8988T (cell line): ENCODE data around the gene SORL1.
"Not testable (repeated sequence)": the region's sequence is repeated elsewhere in the genome, so short reads cannot be mapped to it uniquely, and the experiment has no call there.

ENCODE experiments used
- DNase-seq: peaks from one replicate; pipeline ENCODE4 v3.0.0; 2011

SORL1 gene

DNA sequence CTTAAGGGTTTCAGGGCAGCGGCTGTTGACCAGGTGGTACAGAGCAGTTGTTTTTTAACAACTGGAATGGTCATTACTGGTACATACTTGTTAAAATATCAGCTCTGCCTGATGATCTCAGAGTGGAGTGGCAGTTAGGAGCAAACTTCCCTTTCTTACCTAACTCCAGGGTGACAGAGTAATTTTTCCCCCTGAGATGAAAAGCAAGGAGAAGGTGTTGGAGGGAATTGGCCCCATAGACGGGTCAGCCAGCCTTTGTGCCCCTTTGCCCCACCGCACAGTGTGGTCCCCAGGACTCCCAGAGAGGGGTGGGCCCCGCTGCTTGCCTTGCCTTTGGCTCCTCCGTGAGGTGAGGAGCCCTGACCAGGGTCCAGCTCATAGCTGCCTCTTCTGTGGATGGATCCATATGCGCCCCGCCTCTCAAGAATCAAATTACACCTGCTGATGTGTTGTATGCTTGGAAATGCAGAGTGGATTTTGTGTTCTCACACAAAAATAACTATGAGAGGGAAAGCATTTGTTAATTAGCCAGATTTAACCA lies 27.7 kb downstream of the SORL1 start:
- no peak for DNase-seq

DNA sequence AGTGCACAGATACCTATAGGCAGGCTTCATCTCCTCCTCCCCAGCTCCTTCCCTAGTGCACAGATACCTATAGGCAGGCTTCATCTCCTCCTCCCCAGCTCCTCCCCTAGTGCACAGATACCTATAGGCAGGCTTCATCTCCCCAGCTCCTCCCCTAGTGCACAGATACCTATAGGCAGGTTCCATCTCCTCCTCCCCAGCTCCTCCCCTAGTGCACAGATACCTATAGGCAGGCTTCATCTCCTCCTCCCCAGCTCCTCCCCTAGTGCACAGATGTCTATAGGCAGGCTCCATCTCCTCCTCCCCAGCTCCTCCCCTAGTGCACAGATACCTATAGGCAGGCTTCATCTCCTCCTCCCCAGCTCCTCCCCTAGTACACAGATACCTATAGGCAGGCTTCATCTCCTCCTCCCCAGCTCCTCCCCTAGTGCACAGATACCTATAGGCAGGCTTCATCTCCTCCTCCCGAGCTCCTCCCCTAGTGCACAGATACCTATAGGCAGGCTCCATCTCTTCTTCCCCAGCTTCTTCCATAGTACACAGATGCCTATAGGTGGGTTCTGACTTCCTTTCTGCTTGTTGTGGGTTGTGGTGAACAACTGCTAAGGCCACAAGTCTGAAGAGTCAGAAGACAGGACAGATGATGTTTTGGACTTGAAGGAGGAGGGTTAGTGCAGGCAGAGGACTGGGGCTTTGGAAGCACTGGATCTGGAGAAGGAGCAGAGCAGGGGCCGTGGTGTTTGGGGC lies 29.5 kb downstream of the SORL1 start:
- DNase-seq = not testable (repeated sequence)

DNA sequence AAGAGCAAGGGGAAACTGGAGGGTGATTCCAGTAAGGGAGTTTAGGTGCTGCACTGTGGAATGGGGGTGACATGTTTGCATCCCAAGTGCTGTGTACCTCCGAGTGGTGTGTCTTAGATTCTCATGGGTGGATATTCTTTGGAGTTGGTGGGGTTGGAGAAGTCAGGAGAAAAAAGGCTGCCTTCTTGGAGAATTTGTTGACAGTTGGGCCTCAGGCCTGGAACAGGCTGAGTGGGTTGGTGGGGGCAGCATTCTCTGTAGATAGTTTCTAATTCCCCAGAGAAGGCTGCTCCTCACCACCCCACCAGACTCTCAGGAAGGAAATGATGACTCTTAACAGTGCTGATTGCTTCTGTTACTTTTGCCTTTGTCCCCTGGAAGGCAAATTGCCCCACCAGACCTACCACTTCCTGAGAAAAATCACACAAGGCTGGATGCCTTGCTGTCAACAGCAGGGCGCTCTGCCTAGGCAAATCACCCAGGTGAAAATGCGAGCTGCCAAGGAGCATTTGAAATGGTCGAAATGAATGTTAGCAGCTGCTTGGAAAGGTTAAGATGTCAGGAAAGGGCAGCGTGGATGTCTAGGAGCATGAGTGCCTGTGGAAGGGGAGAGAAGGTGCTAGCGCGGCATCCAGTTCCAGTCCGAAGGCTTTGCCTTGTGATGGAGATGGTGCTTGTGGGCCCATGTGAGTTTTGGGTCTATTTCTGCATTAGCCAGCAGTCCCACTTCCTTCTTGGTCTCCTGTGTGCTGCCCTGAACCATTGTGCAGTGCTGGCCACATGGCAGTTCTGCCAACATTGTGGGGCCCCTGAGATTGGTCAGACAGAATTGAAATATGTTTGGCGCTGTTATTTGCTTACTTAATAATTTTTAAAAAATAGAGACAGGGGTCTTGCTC lies 30.4 kb downstream of the SORL1 start:
- no peak for DNase-seq

DNA sequence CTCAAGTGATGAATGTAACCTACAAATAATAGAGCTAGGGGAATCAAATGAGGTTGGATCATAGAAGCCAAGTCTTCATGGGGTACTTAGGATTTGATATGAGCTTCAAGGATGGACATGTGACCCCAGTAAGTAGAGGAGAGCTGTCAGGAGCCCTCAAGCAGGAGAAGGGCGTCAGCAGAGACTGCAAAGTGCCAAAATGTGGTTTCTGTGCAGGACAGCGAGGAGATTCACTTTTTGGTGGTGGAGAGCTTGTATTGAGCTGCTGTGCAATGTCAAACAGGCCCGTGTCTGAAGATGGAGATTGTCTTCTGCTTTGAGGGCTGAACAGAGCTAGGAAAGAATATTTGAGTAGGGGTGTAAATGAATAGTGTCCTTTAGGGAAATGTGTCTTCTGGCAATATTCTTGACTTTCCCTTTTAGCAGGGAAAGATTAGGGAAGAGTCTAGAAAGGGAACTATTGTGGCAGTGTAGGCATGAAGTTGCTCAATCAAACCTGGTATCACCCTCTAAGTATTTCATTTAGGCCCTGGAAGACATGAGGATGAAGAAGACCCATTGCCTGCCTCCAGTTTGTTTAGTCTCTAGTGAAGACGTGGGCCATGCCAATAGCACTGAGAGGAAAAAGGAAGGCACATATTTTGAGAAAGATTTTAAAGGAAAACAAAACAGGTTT lies 31.8 kb downstream of the SORL1 start:
- no peak for DNase-seq

DNA sequence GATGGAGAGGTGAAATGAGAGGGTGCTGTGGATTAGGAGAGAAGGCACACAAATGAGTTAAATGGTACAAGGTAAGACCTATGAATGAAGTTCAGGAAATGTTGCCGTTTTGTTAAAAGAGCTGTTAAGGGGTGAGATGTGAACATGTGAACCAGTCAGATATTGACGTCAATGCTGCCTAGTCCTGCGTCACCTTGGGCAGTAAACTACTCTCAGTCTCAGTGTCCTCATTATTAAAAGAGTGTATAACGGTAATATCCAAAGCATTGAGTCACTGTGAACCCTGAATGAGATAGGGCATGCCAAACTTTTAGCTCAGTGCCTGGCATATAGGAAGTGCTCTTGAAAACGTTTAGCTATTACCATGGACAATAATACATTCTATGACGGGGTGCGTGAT lies 33.1 kb downstream of the SORL1 start:
- DNase-seq = no peak

DNA sequence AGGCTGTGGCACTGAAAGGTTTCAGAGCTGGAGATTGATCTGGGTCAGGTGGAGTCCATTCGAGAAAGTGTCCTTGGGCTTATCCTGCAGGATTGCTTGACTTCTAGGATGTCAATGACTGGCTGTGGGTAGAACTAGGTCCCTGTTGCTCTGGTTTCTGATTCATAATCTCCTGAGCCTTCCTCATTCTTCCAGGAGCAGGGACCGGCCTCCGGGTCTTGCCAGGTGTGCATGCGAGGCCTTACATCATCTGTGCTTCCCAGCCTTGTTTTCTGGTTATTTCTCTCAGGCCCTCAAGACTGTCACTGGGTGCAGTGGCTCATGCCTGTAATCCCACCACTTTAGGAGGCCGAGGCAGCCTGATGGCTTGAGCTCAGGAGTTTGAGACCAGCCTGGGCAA lies 33.9 kb downstream of the SORL1 start:
- DNase-seq = no peak

DNA sequence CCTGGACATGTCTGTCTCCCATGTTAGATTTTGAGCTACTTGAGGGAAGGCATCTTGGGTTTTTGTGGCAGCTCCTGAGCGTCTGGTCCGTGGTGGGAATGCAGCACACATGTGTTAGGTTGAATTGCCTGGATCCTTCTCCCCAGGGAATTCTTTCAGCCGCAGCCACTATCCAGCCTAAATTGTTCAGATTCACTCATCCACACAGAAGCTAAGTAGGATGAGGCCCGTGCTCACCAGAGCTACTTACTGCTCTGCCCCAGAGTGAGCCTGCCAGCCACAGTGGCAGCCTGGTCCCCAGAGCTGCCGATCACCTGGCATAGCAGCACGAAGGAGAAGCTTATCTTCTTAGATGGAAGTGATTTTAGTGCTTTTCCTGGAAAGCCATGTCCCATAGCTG lies 35.1 kb downstream of the SORL1 start:
- no peak for DNase-seq

DNA sequence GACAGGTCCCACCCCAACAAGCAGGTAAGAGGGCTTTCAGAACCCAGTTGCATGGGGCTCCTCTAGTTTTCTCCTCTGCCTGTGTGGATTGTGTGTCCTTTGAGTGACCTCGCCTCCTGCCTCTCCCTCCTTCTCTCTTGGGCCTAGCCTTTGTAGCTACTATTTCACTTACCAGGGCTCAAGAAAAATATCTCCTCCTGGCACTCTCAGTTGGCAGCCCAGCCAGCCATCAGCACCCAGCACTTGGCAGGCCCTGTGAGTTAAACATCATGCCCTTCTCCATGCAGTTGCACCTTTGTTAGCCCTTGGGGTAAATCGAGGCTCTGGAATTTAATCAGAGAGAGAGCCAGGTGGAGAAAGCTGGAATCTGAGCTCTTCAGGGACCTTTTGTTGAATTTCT lies 36.1 kb downstream of the SORL1 start:
- DNase-seq = no peak

DNA sequence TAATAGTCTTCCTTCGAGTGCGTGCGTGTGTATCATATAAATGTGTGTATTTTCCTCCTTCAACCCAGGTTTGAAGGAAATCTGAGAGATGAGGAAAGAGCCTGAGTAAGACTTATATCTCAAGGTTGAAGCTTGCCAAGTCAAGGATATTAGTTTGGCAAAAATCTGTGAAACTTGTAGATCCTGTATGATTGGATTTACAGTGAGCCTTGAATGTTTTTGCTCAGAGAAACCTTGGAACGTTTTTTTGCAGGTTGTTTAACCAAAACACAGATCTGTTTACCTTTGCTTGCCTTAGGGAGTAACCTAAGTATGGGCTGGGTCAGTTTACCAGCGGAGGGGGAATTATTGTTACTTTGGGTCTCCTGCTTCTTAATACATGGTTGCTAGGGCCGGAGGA lies 36.5 kb downstream of the SORL1 start:
- DNase-seq = no peak

DNA sequence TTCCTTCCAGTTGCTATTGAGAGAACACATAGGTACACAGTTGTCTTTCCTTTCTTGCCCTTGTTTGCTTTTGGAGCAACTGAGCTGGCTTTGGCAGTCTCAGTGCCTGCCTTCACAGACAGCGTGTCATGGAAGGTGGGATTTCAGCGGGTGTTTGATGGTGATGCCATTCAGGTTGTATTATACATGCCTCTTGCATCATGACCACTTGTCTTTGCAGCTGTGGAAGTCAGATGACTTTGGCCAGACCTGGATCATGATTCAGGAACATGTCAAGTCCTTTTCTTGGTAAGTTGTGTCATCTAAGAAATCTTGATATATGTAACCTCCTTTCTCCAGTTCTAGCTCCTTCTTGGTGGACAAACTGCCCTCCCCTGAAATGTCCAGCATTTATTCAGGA lies 37.7 kb downstream of the SORL1 start:
- no peak for DNase-seq

DNA sequence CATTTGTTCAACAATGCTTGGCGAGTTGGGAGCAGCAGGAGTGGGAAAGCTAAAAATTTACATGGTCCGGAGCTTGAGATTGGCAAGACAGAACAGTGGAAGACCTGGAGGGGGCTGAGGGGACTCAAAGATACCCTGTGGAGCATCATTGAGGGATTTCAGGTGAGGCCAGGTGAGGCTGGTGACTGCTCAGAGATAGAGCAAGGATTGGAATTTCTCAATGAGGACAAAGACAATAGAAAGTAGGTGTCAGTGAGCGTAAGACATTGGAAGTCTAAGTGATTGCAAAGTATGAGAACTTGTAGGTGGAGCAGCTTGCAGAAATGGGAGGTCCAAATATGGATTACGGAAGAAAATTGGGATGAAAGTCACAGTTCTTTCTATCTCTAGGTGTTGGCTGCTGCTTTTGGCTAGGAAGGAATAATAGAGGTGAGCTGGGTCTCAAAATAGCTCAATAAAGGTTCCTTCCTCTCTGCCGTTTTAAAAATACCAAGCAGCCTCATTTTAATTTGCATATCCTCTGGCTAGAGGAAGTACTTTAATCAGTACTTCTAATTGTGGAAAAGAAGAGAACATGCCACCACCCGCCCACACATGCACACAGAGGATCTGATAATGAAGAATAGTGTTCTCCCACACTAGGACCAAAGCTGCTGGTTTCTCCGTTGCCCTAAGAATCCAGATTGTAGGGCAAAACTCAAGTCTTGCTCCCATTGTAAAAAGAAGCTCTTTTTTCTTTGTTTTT lies 42.4 kb downstream of the SORL1 start:
- DNase-seq = no peak

DNA sequence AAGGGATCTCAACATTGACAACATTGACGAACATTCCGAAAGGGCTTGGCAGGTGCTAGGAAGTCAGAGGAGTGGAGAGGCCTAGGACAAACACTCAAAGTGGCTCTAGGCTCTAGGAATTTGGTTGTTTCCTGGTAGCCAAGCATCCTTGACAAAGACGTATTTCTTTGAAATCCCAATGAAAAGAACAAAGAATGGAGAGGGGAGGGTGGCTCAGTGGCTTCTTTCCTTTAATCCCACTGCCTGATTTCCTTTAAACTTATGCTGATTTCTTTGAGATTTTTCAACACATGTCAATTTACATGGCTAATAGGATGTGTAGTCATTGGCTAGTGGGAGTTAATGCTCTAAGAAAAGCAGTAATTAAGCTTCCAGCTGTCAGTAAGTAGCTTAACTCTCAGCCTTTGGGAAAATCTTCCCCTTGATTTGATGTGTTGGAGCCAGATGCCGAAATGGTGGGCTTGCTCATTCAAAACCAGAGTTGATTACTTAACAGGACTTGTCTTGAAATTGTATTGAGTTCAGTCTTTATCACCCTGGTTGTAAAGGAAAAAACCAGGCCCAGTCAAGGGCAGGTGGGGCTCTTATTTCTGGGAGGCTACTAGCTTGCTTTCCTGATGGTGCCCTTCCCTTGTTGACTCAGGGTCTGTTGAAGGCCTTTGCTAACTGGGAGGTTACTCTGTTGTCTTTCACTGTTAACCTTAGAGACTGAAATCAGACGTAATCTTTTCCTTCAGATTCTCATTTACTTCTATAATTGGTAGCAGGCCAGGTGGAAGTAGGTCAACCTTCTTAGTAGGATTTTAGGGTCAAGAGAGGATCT lies 45.3 kb downstream of the SORL1 start:
- no peak for DNase-seq

DNA sequence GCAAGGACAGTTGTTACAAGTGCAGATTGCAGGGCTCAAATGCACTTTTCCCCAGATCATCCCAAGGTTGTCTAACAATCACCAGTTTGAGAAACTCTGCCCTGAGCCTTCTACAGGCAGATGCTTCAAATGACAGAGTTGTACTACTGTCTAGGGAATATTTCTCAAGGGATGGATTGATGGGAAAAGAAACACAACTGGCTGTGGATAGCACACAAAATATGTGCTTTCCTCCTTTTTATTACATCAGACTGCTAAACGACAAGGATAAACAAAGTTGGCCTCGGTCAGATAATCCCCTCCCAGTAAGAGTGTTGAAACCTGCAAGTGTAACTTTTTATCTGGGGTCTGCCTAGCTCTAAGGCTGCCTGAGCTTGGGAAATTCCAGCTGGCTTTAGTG lies 47.3 kb downstream of the SORL1 start:
- no peak for DNase-seq

DNA sequence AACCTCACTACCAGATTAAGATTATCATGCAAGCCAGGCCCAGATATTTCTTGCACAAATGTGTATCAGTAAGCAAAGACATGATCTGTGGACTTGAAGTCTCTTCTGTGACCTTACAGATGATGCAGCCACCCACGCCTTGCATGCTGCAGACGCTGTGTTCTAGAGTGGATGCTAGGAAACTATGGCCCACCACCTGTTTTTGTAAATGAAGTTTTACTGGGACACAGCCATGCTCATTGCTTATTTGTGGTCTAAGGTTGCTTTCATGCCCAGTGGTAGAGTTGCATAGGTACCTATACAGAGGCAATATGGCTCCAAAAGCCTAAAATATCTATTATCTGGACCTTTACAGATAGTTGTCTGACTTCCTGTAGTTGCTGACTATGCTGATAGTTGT lies 48.2 kb downstream of the SORL1 start:
- DNase-seq = no peak

DNA sequence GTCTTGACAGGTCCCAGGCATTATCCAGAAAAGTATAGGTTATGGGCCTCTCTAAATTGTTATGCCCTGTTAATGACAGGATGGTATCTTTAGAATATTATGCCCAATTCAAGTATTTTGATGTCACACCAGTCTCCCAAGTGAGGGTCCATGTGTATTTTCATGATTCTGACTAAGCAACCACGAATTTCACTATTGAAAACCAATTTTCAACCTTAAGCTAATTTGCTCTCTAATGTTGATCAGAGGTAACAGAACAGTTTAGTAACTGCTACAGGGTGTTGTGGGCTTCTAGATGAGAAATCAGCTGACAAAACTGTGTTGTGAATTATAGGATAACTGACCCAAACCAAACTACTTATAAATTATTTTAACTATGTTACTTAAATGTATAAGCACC lies 48.6 kb downstream of the SORL1 start:
- no peak for DNase-seq

DNA sequence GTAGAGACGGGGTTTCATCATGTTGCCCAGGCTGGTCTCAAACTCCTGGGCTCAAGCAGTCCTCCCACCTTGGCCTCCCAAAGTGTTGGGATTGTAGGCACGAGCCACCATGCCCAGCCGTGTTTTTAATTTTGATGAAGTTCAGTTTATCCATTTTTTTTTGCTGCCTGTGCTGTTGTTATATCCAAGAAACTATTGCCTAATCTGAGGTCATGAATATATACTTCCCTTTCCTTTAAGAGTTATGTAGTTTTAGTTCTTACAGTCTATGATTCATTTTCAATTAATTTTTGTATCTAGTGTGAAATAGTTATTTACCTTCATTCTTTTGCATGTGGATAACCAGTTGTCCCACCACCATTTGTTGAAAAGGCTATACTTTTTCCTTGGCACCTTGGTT lies 50.9 kb downstream of the SORL1 start:
- DNase-seq = no peak

DNA sequence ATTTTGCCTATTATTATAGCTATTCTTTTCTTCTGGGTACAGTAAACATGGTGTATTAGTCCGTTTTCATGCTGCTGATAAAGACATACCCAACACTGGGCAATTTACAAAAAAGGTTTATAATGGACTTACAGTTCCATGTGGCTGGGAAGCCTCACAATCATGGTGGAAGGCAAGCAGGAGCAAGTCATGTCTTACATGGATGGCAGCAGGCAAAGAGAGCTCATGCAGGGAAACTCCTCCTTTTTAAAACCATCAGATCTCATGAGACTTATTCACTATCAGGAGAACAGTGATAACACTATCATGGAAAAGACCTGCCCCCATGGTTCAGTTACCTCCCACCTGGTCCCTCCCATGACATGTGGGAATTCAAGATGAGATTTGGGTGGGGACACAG lies 54.1 kb downstream of the SORL1 start:
- DNase-seq = not testable (repeated sequence)

DNA sequence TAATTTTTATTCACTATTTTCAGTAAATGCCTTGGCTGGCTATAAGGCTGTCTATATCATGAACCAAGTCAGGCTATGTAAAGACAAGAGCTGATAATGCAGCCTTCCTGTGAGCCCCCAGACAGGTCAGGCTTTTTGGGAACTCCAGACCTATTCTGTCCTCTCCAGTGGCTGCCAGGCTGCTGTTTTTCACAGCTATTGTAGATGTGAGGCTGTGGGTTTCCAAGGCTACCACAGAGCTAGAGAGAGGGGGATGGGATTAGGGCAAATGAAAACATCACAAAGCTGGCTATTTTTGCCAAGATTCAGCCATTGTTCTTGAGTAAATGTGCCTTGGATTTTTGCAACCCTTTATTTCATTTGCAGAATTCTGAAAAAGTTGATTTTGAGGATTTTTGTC lies 56.3 kb downstream of the SORL1 start:
- DNase-seq = no peak

DNA sequence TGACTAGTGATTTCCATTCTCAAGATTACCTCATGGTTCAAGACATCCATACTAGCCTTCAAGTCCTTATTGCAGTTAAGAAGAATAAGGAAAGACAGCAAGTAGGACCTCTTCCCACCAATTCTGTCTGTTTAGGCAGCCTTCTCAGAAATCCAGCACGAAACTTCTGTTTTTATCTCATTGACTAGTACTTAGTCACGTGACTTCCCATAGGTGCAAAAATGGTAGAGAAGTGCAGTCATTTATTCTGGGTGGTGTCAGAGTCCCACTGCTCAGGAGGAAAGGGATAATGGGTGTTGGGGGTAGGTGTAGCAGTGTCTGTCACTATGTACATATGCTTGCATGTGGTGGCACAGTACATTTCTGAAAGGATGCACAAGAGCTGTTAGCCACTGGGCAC lies 58.3 kb downstream of the SORL1 start:
- no peak for DNase-seq

DNA sequence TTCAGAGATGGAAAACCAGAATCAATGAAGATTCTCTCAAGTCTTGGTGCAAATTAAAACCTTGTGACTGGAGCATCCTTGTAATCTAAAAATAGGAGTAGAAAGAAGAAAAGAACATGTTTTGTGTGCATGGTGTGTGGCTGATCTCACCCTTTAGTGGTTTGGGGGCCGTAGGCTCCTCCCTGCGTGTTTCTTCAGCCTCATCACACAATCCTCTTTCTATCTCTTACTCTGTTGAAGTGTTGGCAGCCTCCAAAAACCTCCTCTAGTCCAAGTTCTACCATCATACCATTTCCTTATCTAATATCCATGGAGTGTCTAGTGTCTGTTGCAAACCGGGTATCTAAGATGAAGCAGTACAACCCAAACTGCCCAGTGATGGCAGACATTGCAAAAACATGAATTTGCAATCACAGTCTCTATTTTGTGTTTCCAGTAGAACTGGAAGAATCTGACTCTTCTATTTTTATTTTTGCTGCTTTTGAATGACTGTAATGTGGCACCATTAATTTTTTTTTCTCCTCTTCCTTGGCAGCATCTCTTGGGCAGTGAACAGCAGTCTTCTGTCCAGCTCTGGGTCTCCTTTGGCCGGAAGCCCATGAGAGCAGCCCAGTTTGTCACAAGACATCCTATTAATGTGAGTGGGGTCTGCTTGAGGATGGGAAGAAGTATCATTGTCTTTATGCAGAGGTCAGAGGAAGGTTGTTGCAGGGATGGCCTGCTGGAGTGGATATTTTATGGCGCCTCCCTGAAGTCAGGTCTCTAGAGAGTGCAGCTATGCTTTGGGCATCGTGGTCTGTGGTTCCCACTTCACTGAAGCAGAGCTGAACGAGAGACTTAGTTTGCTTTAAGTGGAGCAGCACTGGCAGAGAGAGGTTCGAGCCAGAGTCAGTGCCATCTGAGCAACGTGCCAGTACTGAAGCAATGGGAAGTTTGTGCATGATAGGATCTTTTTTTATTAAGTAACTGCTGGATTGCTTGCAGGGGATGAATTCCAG lies 60.7 kb downstream of the SORL1 start:
- DNase-seq = no peak

DNA sequence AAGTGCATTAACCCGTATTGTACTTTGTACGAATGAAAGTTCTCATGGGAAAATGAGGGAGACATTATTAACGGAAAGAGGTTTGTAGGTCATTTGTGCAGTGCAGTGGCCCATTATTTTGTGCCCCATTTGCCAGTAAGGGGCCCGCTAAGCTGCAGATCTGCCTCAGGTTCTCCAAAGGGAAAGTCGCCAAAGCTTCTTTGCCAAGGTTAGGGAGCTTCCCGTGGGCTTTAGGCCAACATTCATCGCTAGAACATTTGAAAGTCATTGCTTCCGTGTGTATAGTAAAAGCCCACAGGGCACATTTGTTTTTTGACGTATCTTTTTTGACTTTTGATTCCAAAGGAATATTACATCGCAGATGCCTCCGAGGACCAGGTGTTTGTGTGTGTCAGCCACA lies 61.7 kb downstream of the SORL1 start:
- no peak for DNase-seq
